Neuronal stem cell (in vitro differentiated cells): ENCODE results near the gene PAX7.

Experiments
- DNase-seq: peaks from one replicate; pipeline ENCODE4 v3.0.0-alpha.2; 2013; ENCODE audit warnings: low spot score
- H2AFZ ChIP-seq: one replicate; pipeline ENCODE4 v1.6.1; 2013; ENCODE audit warnings: mild to moderate bottlenecking, low read length, inconsistent platforms
- H2AK5ac ChIP-seq: 2 replicates; pipeline ENCODE4 v1.6.1; 2013; ENCODE audit warnings: low read depth, mild to moderate bottlenecking, inconsistent platforms, low read length, moderate library complexity, mixed read lengths
- H2BK120ac ChIP-seq: 2 replicates; pipeline ENCODE4 v1.6.1; 2013; ENCODE audit warnings: low read depth, mild to moderate bottlenecking, inconsistent platforms, low read length, moderate library complexity, mixed read lengths
- H2BK12ac ChIP-seq: one replicate; pipeline ENCODE4 v1.6.1; 2013; ENCODE audit warnings: low read length, inconsistent platforms
- H2BK15ac ChIP-seq: 2 replicates; pipeline ENCODE4 v1.6.1; 2013; ENCODE audit warnings: mild to moderate bottlenecking, low read length, inconsistent platforms, mixed read lengths
- H2BK5ac ChIP-seq: one replicate; pipeline ENCODE4 v1.6.1; 2013; ENCODE audit warnings: inconsistent platforms, mild to moderate bottlenecking, low read length, moderate library complexity
- H3K14ac ChIP-seq: one replicate; pipeline ENCODE4 v1.6.1; 2013; ENCODE audit warnings: low read length, inconsistent platforms
- H3K18ac ChIP-seq: 2 replicates; pipeline ENCODE4 v1.6.1; 2013; ENCODE audit warnings: low read length, inconsistent platforms
- H3K23ac ChIP-seq: 2 replicates; pipeline ENCODE4 v1.6.1; 2013; ENCODE audit warnings: low read depth, mild to moderate bottlenecking, mixed read lengths, low read length, inconsistent platforms; ENCODE audit not compliant: poor library complexity
- H3K27ac ChIP-seq: replicated peaks from 3 replicates; pipeline ENCODE4 v1.5.1; 2013; ENCODE audit warnings: low read length, inconsistent platforms
- H3K27me3 ChIP-seq, 3 experiments: 2 replicates each; pipeline ENCODE4 v1.6.1; 2013; ENCODE audit warnings: low read length in 3 of 3, mild to moderate bottlenecking in 2 of 3, inconsistent platforms in 1 of 3, low read depth in 1 of 3, mixed read lengths in 1 of 3, moderate library complexity in 1 of 3; ENCODE audit not compliant: control insufficient read depth in 3 of 3, insufficient read depth in 3 of 3
- H3K36me3 ChIP-seq, 2 donors: replicated peaks in 1 of 2; 2 replicates each; pipeline ENCODE4 v1.6.1; 2013; ENCODE audit warnings: low read length in 2 of 2; ENCODE audit not compliant: control insufficient read depth in 2 of 2, insufficient read depth in 2 of 2
- H3K4ac ChIP-seq: 2 replicates; pipeline ENCODE4 v1.6.1; 2013; ENCODE audit warnings: inconsistent platforms, mild to moderate bottlenecking, low read length, moderate library complexity
- H3K4me1 ChIP-seq, 2 donors: 1 replicate in 1 of 2; 2 replicates in 1 of 2; pipeline ENCODE4 v1.6.1; 2013; ENCODE audit warnings: low read length in 2 of 2, low read depth in 1 of 2; ENCODE audit not compliant: control insufficient read depth in 2 of 2, insufficient read depth in 1 of 2
- H3K4me2 ChIP-seq: one replicate; pipeline ENCODE4 v1.6.1; 2013; ENCODE audit warnings: mild to moderate bottlenecking, low read length, inconsistent platforms; ENCODE audit not compliant: insufficient read depth, poor library complexity, severe bottlenecking
- H3K4me3 ChIP-seq, 2 donors: 2 replicates each; pipeline ENCODE4 v1.5.1; 2013; ENCODE audit warnings: low read length in 2 of 2, mild to moderate bottlenecking in 2 of 2, inconsistent platforms in 1 of 2, moderate library complexity in 1 of 2
- H3K79me1 ChIP-seq: one replicate; pipeline ENCODE4 v1.6.1; 2013; ENCODE audit warnings: low read depth, mild to moderate bottlenecking, inconsistent platforms, low read length, moderate library complexity
- H3K9ac ChIP-seq: one replicate; pipeline ENCODE4 v1.6.1; 2013; ENCODE audit warnings: mild to moderate bottlenecking, low read depth, low read length, inconsistent platforms; ENCODE audit not compliant: poor library complexity
- H3K9me3 ChIP-seq, 2 donors: replicated peaks in 1 of 2; 2 replicates each; pipeline versions ENCODE3 to v1.6.1; 2013; ENCODE audit warnings: low read length in 2 of 2, mild to moderate bottlenecking in 2 of 2, inconsistent platforms in 1 of 2, low read depth in 1 of 2, mixed read lengths in 1 of 2, moderate library complexity in 1 of 2; ENCODE audit not compliant: control insufficient read depth in 2 of 2, insufficient read depth in 1 of 2
- H4K8ac ChIP-seq: one replicate; pipeline ENCODE4 v1.6.1; 2013; ENCODE audit warnings: low read depth, mild to moderate bottlenecking, inconsistent platforms, low read length, moderate library complexity
- H4K91ac ChIP-seq: one replicate; pipeline ENCODE4 v1.6.1; 2013; ENCODE audit warnings: low read length, low read depth, mild to moderate bottlenecking, inconsistent platforms; ENCODE audit not compliant: poor library complexity
- WGBS, 2 donors: extraction: QIAGEN DNeasy Blood & Tissue Kit; methylation state at CpG; one replicate each; pipeline ENCODE4 v1.1.7; 2013; ENCODE audit warnings: missing lambda C conversion rate in 2 of 2, mixed read lengths in 1 of 2; ENCODE audit not compliant: insufficient read length in 2 of 2, insufficient replicate concordance in 1 of 2; ENCODE audit errors: extremely low coverage in 2 of 2; 5-methylcytosine and 5-hydroxymethylcytosine counted together

The PAX7 gene

DNA sequence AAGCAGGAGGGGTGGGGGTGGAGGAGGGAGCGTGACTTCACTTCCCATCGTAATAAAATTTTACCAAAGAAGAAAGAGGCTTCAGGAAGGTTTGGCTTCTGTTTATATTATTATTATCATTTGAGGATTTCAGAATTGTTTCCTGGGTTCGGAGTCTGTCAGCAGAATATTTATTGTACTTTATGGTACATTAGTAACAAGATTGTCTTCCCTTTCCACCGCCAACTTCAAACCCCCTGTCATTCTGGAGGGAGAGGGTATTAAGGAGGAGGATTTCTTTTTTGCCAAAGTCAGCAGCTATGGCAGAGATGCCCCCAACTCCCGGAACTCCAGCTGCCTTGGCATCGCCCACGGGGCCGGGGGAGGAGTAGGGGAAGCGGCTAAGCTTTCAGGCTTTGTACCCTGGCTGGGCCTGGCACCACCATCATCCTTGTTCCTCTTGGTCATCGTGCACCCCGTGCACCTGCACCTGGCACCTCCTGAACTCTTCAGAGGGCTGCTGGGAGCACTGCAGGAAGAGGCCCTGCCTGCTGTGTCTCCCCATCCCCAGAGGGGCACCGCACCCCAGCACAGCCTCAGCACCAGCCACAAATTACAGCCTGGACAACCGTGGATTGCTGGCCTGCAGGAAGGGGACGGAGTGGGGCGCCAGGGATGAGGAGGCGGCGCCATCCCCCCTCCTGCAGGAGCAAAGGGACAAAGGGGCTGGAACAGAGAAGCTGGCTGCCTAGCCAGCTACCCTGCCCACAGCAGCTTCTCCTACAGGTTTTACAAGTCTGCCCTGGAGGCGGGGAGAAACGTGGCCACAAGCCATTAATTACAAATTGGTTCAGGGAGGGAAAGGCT, 24.0 kb upstream of the PAX7 start:
- H3K4me1 ChIP-seq = peaks cover 0 to 14% of the 10 kb centered on the region in 2 donors
- peak overlapping the region; percentile 77 for H3K18ac ChIP-seq
- H4K91ac ChIP-seq = no peak overlapping the region
- DNase-seq = no peak
- WGBS, 2 donors = no CpG with 5 or more reads among the region's 19 CpGs
- H2BK5ac ChIP-seq = no peak overlapping the region
- H3K23ac ChIP-seq = no peak overlapping the region
- H3K4me2 ChIP-seq = peak overlapping the region; percentile 14
- no peak overlapping the region for H2AK5ac ChIP-seq
- no peaks in the 10 kb centered on the region for H3K79me1 ChIP-seq
- H3K9ac ChIP-seq = no peak overlapping the region
- peak overlapping the region; percentile 2 for H3K4ac ChIP-seq
- peaks cover 0 to 12% (median 5%) of the 10 kb centered on the region in 3 experiments for H3K27me3 ChIP-seq
- H4K8ac ChIP-seq = no peak overlapping the region
- H2BK12ac ChIP-seq = no peak overlapping the region
- no peaks in the 10 kb centered on the region for H3K36me3 ChIP-seq
- H3K4me3 ChIP-seq = no peak overlapping the region
- H2BK15ac ChIP-seq = peak overlapping the region; percentile 81
- no peaks in the 10 kb centered on the region for H3K9me3 ChIP-seq
- H3K27ac ChIP-seq = no peak overlapping the region
- H2BK120ac ChIP-seq = no peak overlapping the region
- no peak overlapping the region for H2AFZ ChIP-seq
- H3K14ac ChIP-seq = peak overlapping the region; percentile 77

DNA sequence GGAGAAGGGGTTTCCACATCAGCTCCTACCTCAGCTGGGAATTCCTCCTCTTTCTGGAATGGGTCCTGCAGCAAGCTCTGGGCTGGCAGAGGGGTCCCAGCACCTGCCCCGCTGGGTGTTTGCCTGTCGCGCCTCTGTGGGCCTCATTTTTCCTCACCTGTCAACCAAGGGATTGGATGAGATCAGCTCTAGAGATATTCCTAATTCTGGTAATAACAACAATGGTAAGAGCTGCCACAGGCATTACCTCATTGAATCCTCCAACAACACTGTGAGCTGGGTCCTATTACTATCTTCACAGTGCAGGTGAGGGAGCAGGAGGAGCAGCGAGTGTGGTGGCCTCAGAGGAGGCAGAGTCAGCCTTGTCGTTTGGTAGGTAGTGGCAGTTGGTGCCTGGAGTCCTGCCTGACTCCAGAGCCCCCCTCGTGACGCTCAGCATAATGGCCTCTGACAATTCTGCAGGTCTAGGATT, 23.3 kb upstream of the PAX7 start:
- Histone ChIP-seq H3K14ac (no peak overlapping the region), H3K4ac (peak overlapping the region; percentile 30), H3K23ac (no peak overlapping the region), H4K91ac (no peak overlapping the region), H3K27me3 (peaks cover 0 to 18% (median 5%) of the 10 kb centered on the region in 3 experiments), H3K27ac (no peak overlapping the region), H3K4me3 (no peak overlapping the region), H3K79me1 (no peaks in the 10 kb centered on the region), H4K8ac (no peak overlapping the region), H2BK120ac (no peak overlapping the region), H3K18ac (peak overlapping the region; percentile 81), H2BK5ac (no peak overlapping the region), H2BK12ac (no peak overlapping the region), H3K36me3 (no peaks in the 10 kb centered on the region), H3K9me3 (no peaks in the 10 kb centered on the region), H2AFZ (no peak overlapping the region), H2AK5ac (peak overlapping the region; percentile 66), H3K4me1 (peaks cover 0 to 14% of the 10 kb centered on the region in 2 donors), H3K9ac (peak overlapping the region; percentile 30), H2BK15ac (peak overlapping the region; percentile 81), H3K4me2 (no peak overlapping the region)
- WGBS, 2 donors = no CpG with 5 or more reads among the region's 7 CpGs
- no peak for DNase-seq

DNA sequence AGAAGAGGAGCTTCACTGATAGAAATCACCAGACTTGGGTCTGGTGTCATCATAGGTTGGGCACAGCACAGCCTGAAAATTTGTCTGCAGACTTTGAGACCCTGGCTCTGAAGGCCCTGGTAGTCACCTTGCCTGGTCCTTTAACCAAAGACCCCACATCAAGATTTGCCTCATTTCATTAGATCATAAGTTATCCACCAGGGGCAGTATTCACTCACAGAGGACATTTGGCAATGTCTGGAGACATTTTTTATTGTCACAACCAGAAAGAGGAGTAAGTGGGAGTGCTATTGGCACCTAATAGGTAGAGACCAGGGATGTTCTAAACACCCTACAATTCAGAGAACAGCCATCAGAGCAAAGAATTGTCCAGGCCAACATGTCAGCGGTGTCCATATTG, 22.1 kb upstream of the PAX7 start:
- H3K27me3 ChIP-seq = peaks cover 0 to 20% (median 5%) of the 10 kb centered on the region in 3 experiments
- H2AFZ ChIP-seq = no peak overlapping the region
- no peak overlapping the region for H2AK5ac ChIP-seq
- WGBS, 2 donors = no CpG with 5 or more reads among the region's 1 CpG
- H3K18ac ChIP-seq = no peak overlapping the region
- no peak overlapping the region for H2BK12ac ChIP-seq
- H3K4me3 ChIP-seq = no peak overlapping the region
- H3K4me1 ChIP-seq = peaks cover 0 to 7% of the 10 kb centered on the region in 2 donors
- no peak overlapping the region for H3K14ac ChIP-seq
- no peak overlapping the region for H3K27ac ChIP-seq
- H3K9ac ChIP-seq = no peak overlapping the region
- no peak overlapping the region for H2BK15ac ChIP-seq
- no peak overlapping the region for H3K4ac ChIP-seq
- H3K9me3 ChIP-seq = no peaks in the 10 kb centered on the region
- DNase-seq = no peak
- no peak overlapping the region for H2BK120ac ChIP-seq
- H4K8ac ChIP-seq = no peak overlapping the region
- no peak overlapping the region for H2BK5ac ChIP-seq
- H4K91ac ChIP-seq = no peak overlapping the region
- no peaks in the 10 kb centered on the region for H3K36me3 ChIP-seq
- no peak overlapping the region for H3K4me2 ChIP-seq
- no peak overlapping the region for H3K23ac ChIP-seq
- H3K79me1 ChIP-seq = no peaks in the 10 kb centered on the region

DNA sequence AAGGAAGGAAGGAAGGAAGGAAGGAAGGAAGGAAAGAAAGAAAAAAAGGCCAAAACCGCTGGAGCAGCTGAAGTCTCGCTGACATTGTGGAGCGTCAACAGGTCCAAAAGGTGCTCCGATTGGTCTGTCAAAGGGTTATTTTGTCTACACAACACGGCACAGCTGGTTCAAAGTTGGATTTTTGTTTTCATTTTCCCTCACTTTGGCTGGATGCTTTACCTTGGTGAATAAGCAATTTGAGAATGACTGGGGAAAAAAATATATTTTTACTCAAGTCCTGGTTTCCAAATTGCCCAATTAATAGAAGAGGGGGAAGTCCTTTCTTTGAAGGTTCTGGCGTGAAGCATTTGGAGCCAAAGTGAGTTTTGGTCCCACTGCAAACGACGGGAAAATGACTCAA, 19.3 kb upstream of the PAX7 start:
- Histone ChIP-seq H3K23ac (no peak overlapping the region), H2AFZ (no peak overlapping the region), H2BK120ac (no peak overlapping the region), H4K91ac (no peak overlapping the region), H3K4me3 (no peak overlapping the region), H2BK5ac (no peak overlapping the region), H2AK5ac (no peak overlapping the region), H2BK15ac (no peak overlapping the region), H3K27me3 (peaks cover 0 to 20% (median 7%) of the 10 kb centered on the region in 3 experiments), H3K79me1 (no peaks in the 10 kb centered on the region), H4K8ac (no peak overlapping the region), H3K9ac (no peak overlapping the region), H3K4me1 (peaks cover 0 to 6% of the 10 kb centered on the region in 2 donors), H2BK12ac (no peak overlapping the region), H3K4me2 (no peak overlapping the region), H3K14ac (no peak overlapping the region), H3K18ac (no peak overlapping the region), H3K4ac (no peak overlapping the region), H3K27ac (no peak overlapping the region), H3K9me3 (peaks cover 0 to 4% of the 10 kb centered on the region in 2 donors), H3K36me3 (no peaks in the 10 kb centered on the region)
- DNase-seq = no peak
- WGBS, 2 donors = no CpG with 5 or more reads among the region's 8 CpGs
